OCI-M1 (cell line): ENCODE data around the gene VSIG10L2.
A peak's percentile ranks its signal among the peaks of the same experiment; 100 is the strongest.

Experiments used
- DNase-seq: peaks from one replicate; lab custom pipeline; 2025; lab: John Stamatoyannopoulos, UW

The VSIG10L2 gene

GRCh38 chr11:125929445-125930075, 16.3 kb upstream of the VSIG10L2 start:
- DNase-seq = no peak

- no peak for DNase-seq
These were observed 15.8 kb upstream of the VSIG10L2 start for GRCh38 chr11:125930076-125930450.

- no peak for DNase-seq
These were observed 14.7 kb upstream of the VSIG10L2 start for GRCh38 chr11:125931116-125931515.

GRCh38 chr11:125931668-125932067, 14.2 kb upstream of the VSIG10L2 start:
- no peak for DNase-seq

- no peak for DNase-seq
These were observed 13.5 kb upstream of the VSIG10L2 start for GRCh38 chr11:125932301-125932700.

GRCh38 chr11:125933030-125933813, 12.6 kb upstream of the VSIG10L2 start:
- DNase-seq = peak; percentile 57

- no peak for DNase-seq
These were observed 11.4 kb upstream of the VSIG10L2 start for GRCh38 chr11:125934473-125934872.

GRCh38 chr11:125935056-125935455, 10.8 kb upstream of the VSIG10L2 start:
- no peak for DNase-seq

GRCh38 chr11:125935618-125936199, 10.1 kb upstream of the VSIG10L2 start:
- DNase-seq = no peak

- DNase-seq = no peak
These were observed 7.4 kb upstream of the VSIG10L2 start for GRCh38 chr11:125938418-125938817.

- no peak for DNase-seq
These were observed 6.7 kb upstream of the VSIG10L2 start for GRCh38 chr11:125939081-125939521.

- no peak for DNase-seq
These were observed 5.7 kb upstream of the VSIG10L2 start for GRCh38 chr11:125940145-125940544.

GRCh38 chr11:125941267-125941618, 4.6 kb upstream of the VSIG10L2 start:
- DNase-seq = no peak

- peak; percentile 56 for DNase-seq
These were observed 3.9 kb upstream of the VSIG10L2 start for GRCh38 chr11:125941619-125942611.

GRCh38 chr11:125942771-125943428, 2.9 kb upstream of the VSIG10L2 start:
- DNase-seq = no peak

GRCh38 chr11:125943661-125944349, 2.0 kb upstream of the VSIG10L2 start:
- DNase-seq = no peak

- DNase-seq = no peak
These were observed 1.4 kb upstream of the VSIG10L2 start for GRCh38 chr11:125944350-125945010.

- DNase-seq = no peak
These were observed 640 bp upstream of the VSIG10L2 start for GRCh38 chr11:125945011-125945796.

- no peak for DNase-seq
These were observed 1.0 kb downstream of the VSIG10L2 start for GRCh38 chr11:125946712-125947418.
